Measurements from ENCODE around the gene KRTAP9-1. TPM values are rescaled to one million over a fixed set of nuclear protein-coding genes. Genes with fewer than 3 reads are reported as not detected.

Gene KRTAP9-1
- total RNA-seq, 4 donors from 2014 or later, result 0.91 TPM; not detected in 3

DNA sequence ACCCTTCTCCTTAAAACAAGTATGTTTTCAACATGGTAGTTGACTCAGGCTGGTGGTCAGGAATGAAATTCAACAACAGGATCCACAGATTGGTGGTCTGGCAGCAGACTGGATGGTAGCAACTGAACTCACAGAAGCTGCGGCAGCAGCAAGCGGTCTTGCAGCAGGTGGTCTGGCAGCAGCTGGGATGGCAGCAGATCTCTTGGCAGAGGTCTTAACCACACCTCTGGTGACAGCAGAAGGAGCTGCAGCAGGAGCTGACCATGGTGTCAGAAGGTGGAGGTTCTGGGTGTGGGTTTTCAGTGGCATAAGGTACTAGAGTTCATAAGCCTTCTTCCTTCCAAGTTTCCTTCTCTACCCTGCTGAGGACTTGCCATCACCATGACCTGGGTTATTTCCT, 2.8 kb upstream of the KRTAP9-1 start:
- DNase-seq (ENCODE audit: low spot score in 2 of 2), result no peak
- TF ChIP-seq, protein P1, sequence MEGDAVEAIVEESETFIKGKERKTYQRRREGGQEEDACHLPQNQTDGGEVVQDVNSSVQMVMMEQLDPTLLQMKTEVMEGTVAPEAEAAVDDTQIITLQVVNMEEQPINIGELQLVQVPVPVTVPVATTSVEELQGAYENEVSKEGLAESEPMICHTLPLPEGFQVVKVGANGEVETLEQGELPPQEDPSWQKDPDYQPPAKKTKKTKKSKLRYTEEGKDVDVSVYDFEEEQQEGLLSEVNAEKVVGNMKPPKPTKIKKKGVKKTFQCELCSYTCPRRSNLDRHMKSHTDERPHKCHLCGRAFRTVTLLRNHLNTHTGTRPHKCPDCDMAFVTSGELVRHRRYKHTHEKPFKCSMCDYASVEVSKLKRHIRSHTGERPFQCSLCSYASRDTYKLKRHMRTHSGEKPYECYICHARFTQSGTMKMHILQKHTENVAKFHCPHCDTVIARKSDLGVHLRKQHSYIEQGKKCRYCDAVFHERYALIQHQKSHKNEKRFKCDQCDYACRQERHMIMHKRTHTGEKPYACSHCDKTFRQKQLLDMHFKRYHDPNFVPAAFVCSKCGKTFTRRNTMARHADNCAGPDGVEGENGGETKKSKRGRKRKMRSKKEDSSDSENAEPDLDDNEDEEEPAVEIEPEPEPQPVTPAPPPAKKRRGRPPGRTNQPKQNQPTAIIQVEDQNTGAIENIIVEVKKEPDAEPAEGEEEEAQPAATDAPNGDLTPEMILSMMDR (IDR thresholded peaks at IDR 0.05), result no peak
- TF ChIP-seq POLR2A (IDR thresholded peaks at IDR 0.05), result no peak
- H3K4me3 ChIP-seq (ENCODE audit: low read depth, poor library complexity, severe bottlenecking), result no peak overlapping the region
- 60 to 80% methylated on average over 2 of the region's 2 CpGs for WGBS, 2 donors
- intact Hi-C loops (cut with DNase I; ENCODE audit: low total_unique reads), result no loop called here

- intact Hi-C loops (cut with DNase I; ENCODE audit: low total_unique reads), result no loop called here
- no peak overlapping the region for H3K4me3 ChIP-seq (ENCODE audit: low read depth, poor library complexity, severe bottlenecking)
- 83 to 90% methylated on average over 3 of the region's 3 CpGs for WGBS, 2 donors
- no peak for TF ChIP-seq POLR2A (IDR thresholded peaks at IDR 0.05)
- TF ChIP-seq, protein P1 (IDR thresholded peaks at IDR 0.05), result no peak
- DNase-seq (ENCODE audit: low spot score in 2 of 2), result no peak
These were observed 641 bp downstream of the KRTAP9-1 start for GRCh38 chr17:41190328-41190727.

DNA sequence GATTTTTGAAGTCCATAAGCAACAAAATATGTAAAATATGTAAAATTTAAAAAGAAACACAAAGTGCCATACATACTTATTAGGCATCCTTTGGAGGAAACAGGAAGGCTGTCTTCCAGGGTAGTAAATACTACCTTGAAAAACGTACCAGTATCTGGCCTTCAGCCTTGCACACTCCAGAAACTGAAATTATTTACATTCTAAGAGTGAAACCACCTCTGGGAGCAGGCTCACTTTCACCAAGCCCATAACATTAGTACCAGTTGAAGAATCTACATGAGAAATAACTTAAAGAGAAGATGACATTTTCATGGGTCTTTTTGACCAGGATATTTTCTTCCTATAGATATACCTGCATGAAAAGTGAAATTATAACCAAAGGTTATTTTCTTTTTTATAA, 6.4 kb downstream of the KRTAP9-1 start:
- WGBS, 2 donors, result 45 to 49% methylated on average over 1 of the region's 1 CpG
- intact Hi-C loops (cut with DNase I; ENCODE audit: low total_unique reads), result no loop called here
- DNase-seq (ENCODE audit: low spot score in 2 of 2), result no peak
- TF ChIP-seq, protein P1 (IDR thresholded peaks at IDR 0.05), result no peak
- TF ChIP-seq POLR2A (IDR thresholded peaks at IDR 0.05), result no peak
- no peak overlapping the region for H3K4me3 ChIP-seq (ENCODE audit: low read depth, poor library complexity, severe bottlenecking)

DNA sequence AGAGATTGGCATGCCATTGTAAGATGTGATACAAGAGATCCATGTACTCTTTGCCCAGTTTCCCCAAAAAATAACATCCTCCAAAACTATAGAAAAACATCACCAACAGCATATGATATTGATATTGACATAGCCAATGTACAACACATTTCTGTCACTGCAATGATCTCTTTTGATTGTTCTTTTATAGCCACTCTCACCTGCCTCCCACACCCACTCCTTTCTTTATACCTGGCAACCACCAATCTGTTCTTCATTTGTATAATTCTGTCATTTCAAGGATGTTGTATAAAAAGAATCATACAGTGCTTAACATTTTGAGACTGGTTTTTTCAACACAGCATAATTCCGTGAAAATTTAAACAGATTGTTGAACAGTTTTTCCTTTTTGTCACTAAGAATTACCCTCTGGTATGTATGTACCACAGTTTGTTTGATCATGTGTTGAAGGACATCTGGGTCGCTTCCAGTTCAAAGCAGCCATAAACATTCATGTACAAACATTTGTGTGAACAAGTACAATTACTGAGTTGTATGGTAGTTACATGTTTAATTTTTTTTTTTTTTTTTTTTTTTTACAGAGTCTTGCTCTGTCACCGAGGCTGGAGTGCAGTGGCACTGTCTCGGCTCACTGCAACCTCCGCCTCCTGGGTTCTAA, 9.9 kb downstream of the KRTAP9-1 start:
- TF ChIP-seq, protein P1 (IDR thresholded peaks at IDR 0.05), result no peak
- no peak for TF ChIP-seq POLR2A (IDR thresholded peaks at IDR 0.05)
- H3K4me3 ChIP-seq (ENCODE audit: low read depth, poor library complexity, severe bottlenecking), result no peak overlapping the region
- intact Hi-C loops (cut with DNase I; ENCODE audit: low total_unique reads), result no loop called here
- WGBS, 2 donors, result 59 to 69% methylated on average over 4 to 5 of the region's 5 CpGs
- DNase-seq (ENCODE audit: low spot score in 2 of 2), result no peak

- TF ChIP-seq POLR2A (IDR thresholded peaks at IDR 0.05), result no peak
- TF ChIP-seq, protein P1 (IDR thresholded peaks at IDR 0.05), result no peak
- WGBS, 2 donors, result 39 to 44% methylated on average over 1 of the region's 1 CpG
- intact Hi-C loops (cut with DNase I; ENCODE audit: low total_unique reads), result no loop called here
- DNase-seq (ENCODE audit: low spot score in 2 of 2), result no peak
- no peak overlapping the region for H3K4me3 ChIP-seq (ENCODE audit: low read depth, poor library complexity, severe bottlenecking)
These were observed 22.3 kb downstream of the KRTAP9-1 start for GRCh38 chr17:41211845-41212466.
